BLaER1 treated with 17β-estradiol and CSF1 and Interleukin-3, amounts not matched to agents 10 nM and 100 nM (cell line): ENCODE data around the gene TDP2.

Source experiments
- H3K27ac ChIP-seq, 11 experiments: shearing (Covaris generic); formaldehyde crosslinking; 2 replicates each; pipeline ENCODE4 v1.8.1; 2022
- H3K27me3 ChIP-seq, 11 experiments: shearing (Covaris generic); formaldehyde crosslinking; 2 replicates each; pipeline ENCODE4 v1.8.1; 2022
- H3K36me3 ChIP-seq, 11 experiments: shearing (Covaris generic); formaldehyde crosslinking; 2 replicates each; pipeline ENCODE4 v1.8.1; 2022
- H3K4me1 ChIP-seq, 10 experiments: shearing (Covaris generic); formaldehyde crosslinking; 2 replicates each; pipeline ENCODE4 v1.8.1; 2022
- H3K4me2 ChIP-seq, 11 experiments: shearing (Covaris generic); formaldehyde crosslinking; 2 replicates each; pipeline ENCODE4 v1.8.1; 2022
- H3K4me3 ChIP-seq, 10 experiments: shearing (Covaris generic); formaldehyde crosslinking; 2 replicates each; pipeline ENCODE4 v1.8.1; 2022
- H3K9ac ChIP-seq, 11 experiments: shearing (Covaris generic); formaldehyde crosslinking; 2 replicates each; pipeline ENCODE4 v1.8.1; 2022
- H3K9me3 ChIP-seq, 11 experiments: shearing (Covaris generic); formaldehyde crosslinking; replicated peaks in 1 of 11; 2 replicates each; pipeline ENCODE4 v1.8.1; 2022
- H4K20me1 ChIP-seq, 11 experiments: shearing (Covaris generic); formaldehyde crosslinking; 2 replicates each; pipeline ENCODE4 v1.8.1; 2022
- Cebpa-rat ChIP-seq, 11 experiments: shearing (Covaris generic); IDR thresholded peaks; 2 replicates each; pipeline ENCODE4 v1.8.1; 2022

Gene TDP2

DNA sequence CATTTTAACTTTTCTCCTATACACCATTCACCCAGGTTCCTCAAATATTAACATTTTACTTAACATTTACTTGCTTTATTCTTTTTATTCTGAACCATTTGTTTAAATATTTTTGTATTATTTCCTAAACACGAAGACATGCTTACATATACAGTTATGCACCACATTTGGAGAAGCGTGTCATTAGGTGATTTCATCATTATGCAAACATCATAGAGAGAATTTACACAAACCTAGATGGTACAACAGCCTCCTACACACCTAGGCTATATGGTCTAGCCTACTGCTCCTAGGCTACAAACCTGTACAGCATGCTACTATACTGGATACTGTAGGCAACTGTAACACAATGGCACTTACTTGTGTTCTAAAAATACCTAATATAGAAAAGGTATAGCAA, 6.6 kb downstream of the TDP2 start:
- Histone ChIP-seq H3K27ac (no peak overlapping the region), H3K4me3 (no peak overlapping the region), H3K9ac (no peak overlapping the region), H3K4me2 (peak overlapping the region in 1 of 11 experiments; percentile 7; a peak in 2 of 22 replicates), H3K36me3 (peaks cover 68 to 98% (median 83%) of the 10 kb centered on the region in 11 experiments), H3K4me1 (peaks cover 8 to 68% (median 18%) of the 10 kb centered on the region in 10 experiments), H4K20me1 (peaks cover 0 to 31% (median 10%) of the 10 kb centered on the region in 11 experiments; a peak in 11 of 22 replicates), H3K27me3 (no peaks in the 10 kb centered on the region), H3K9me3 (no peaks in the 10 kb centered on the region)
- no peak for TF ChIP-seq Cebpa-rat (IDR thresholded peaks at IDR 0.05)

DNA sequence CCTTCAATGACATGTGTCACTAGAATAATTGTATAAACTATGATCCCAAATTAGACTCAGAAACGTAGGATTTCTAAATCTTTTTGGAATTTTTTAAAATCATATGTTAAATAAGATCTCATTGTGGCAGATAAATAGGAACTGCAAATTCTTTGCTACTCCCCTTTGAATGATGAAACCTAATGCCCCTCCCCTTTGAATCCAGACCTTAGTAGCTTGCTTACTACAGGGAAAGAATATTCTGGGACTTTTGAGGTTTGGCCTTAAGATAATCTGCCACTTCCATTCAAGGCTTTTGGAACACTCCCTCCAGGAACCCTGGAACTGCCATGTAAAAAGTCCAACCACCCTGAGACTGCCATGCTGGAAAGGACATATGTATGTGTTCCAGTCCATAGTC, 7.1 kb downstream of the TDP2 start:
- H4K20me1 ChIP-seq = peaks cover 0 to 36% (median 15%) of the 10 kb centered on the region in 11 experiments; a peak in 11 of 22 replicates
- peaks cover 66 to 98% (median 83%) of the 10 kb centered on the region in 11 experiments for H3K36me3 ChIP-seq
- H3K4me3 ChIP-seq = no peak overlapping the region
- H3K27me3 ChIP-seq = no peaks in the 10 kb centered on the region
- H3K4me1 ChIP-seq = peaks cover 3 to 68% (median 13%) of the 10 kb centered on the region in 10 experiments; a peak in 19 of 20 replicates
- H3K9ac ChIP-seq = no peak overlapping the region
- no peak for TF ChIP-seq Cebpa-rat (IDR thresholded peaks at IDR 0.05)
- H3K4me2 ChIP-seq = peak overlapping the region in 2 of 11 experiments; percentile 38 to 40; a peak in 3 of 22 replicates
- no peaks in the 10 kb centered on the region for H3K9me3 ChIP-seq
- peak overlapping the region in 4 of 11 experiments; percentile 3 to 48 (median 24); a peak in 4 of 22 replicates for H3K27ac ChIP-seq

DNA sequence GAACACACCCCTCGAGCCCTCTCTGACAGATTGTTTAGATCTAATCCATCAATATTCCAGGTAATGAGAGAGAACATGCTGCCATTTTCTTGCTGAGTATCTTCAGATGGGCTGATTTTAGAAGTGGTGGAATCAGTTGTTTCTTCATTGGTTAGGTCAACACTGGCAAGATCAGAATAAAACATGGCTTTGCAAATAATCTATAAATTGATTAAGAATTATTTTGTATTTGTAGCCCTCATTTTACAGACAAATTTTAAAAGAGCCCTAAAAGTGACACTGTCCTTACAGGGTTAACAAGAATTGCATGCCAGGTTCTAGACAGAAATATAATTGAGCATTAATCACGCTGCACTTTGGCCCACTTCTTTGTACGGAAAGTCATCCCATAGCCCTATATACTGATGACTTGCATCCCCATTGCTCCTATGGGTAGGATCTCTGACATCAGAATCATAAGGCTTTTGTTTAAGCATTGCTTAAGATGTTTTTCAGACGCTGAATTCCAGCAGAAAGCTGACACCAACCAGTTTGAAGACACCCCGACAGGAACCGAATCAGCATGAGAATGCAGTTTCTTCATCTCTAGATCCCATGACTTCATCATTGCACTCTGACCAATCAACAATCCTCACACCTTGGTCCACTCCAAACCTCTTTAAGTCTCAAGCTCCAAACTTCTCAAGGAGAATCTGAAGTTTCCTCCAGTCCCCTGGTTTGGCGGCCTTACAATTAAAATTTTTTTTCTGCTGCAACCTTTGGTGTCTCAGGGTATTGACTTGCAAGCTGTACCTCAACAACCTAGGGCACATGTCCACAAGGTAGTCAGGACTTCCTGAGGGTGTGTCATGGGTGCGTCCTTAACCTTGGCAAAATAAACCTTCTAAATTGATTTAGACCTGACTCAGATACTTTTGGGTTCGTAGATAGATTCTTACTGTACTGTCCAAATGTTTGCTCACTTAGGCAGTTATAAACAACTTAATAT, 7.8 kb downstream of the TDP2 start:
- Histone ChIP-seq H4K20me1 (peaks cover 0 to 36% (median 17%) of the 10 kb centered on the region in 11 experiments; a peak in 11 of 22 replicates), H3K9ac (no peak overlapping the region), H3K4me1 (peaks cover 0 to 61% (median 9%) of the 10 kb centered on the region in 10 experiments; a peak in 11 of 20 replicates), H3K27me3 (no peaks in the 10 kb centered on the region), H3K27ac (peak overlapping the region in 4 of 11 experiments; percentile 3 to 63 (median 28); a peak in 7 of 22 replicates), H3K4me2 (peak overlapping the region in 3 of 11 experiments; percentile 14 to 40 (median 25); a peak in 4 of 22 replicates), H3K36me3 (peaks cover 66 to 98% (median 83%) of the 10 kb centered on the region in 11 experiments), H3K9me3 (no peaks in the 10 kb centered on the region), H3K4me3 (no peak overlapping the region)
- TF ChIP-seq Cebpa-rat (IDR thresholded peaks at IDR 0.05) = no peak

DNA sequence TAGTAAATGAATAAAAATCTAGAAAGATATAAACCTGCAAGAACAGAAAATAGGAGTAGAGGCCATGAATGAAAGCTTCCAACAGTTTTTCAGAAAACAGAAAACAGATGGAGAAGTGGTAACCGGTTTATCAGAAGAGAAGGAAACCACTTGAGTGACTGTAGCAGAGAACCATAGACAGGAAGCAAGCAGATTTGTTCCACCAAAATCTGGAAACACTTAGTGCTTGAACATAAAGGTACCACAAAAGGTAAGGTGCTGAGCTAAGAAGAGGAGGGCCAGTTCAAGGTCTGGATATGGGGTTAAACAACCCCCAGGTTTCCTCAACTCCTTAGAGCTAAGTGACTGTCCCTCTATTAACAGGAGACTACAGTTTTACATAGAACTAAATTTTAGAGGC, 11.5 kb downstream of the TDP2 start:
- Histone ChIP-seq H4K20me1 (peaks cover 0 to 33% (median 12%) of the 10 kb centered on the region in 11 experiments; a peak in 11 of 22 replicates), H3K27me3 (no peaks in the 10 kb centered on the region), H3K9me3 (no peaks in the 10 kb centered on the region), H3K27ac (peak overlapping the region in 2 of 11 experiments; percentile 2 to 21; a peak in 2 of 22 replicates), H3K9ac (peak overlapping the region in 1 of 11 experiments; percentile 41; a peak in 2 of 22 replicates), H3K4me3 (no peak overlapping the region), H3K4me2 (peak overlapping the region in 3 of 11 experiments; percentile 16 to 21 (median 19); a peak in 4 of 22 replicates), H3K36me3 (peaks cover 68 to 98% (median 85%) of the 10 kb centered on the region in 11 experiments), H3K4me1 (peaks cover 0 to 48% (median 8%) of the 10 kb centered on the region in 10 experiments; a peak in 11 of 20 replicates)
- TF ChIP-seq Cebpa-rat (IDR thresholded peaks at IDR 0.05) = no peak

DNA sequence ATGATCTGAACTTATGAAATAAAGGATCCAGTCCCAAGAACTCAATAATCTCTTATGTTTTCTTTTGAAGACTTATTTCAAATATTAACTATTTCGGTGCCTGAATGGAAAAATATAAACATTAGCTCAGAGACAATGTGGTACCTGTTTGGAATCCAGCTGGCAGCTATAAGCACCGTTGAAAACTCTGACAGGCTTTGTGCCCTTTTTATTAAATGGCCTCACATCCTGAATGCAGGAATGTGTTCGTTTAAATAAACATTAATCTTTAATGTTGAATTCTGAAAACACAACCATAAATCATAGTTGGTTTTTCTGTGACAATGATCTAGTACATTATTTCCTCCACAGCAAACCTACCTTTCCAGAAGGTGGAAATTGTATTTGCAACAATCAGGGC, 16.3 kb downstream of the TDP2 start:
- peak overlapping the region in 1 of 11 experiments; percentile 1; a peak in 1 of 22 replicates for H3K27ac ChIP-seq
- TF ChIP-seq Cebpa-rat (IDR thresholded peaks at IDR 0.05) = no peak
- H3K4me2 ChIP-seq = peak overlapping the region in 1 of 11 experiments; percentile 3; a peak in 1 of 22 replicates
- H3K9me3 ChIP-seq = no peaks in the 10 kb centered on the region
- H4K20me1 ChIP-seq = peaks cover 0 to 15% (median 3%) of the 10 kb centered on the region in 11 experiments; a peak in 11 of 22 replicates
- peaks cover 1 to 4% (median 3%) of the 10 kb centered on the region in 11 experiments; a peak in 17 of 22 replicates for H3K27me3 ChIP-seq
- H3K36me3 ChIP-seq = peaks cover 50 to 72% (median 56%) of the 10 kb centered on the region in 11 experiments
- peaks cover 4 to 18% (median 8%) of the 10 kb centered on the region in 10 experiments; a peak in 17 of 20 replicates for H3K4me1 ChIP-seq
- no peak overlapping the region for H3K4me3 ChIP-seq
- H3K9ac ChIP-seq = no peak overlapping the region

DNA sequence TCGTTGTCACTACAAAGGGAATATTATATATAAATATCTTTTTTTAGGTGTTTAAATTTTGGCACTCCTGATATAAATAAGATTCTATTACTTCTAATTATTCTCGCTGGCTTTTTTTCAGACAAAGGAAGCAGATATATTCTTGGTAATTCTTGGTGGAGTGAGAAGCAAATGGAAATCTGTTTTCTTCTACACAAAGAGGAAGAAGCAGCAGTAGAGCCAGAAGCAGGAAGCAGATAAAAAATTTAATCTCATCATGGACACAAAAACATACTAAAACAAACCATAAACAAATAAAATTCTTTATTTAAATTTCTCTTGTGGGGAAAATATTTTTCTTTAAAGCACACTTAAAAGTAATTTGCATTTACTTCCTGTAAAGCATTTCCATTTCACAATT, 17.0 kb downstream of the TDP2 start:
- Histone ChIP-seq H3K4me3 (no peak overlapping the region), H4K20me1 (peaks cover 0 to 8% (median 0%) of the 10 kb centered on the region in 11 experiments; a peak in 8 of 22 replicates), H3K4me1 (peaks cover 6 to 15% (median 8%) of the 10 kb centered on the region in 10 experiments; a peak in 16 of 20 replicates), H3K9me3 (no peaks in the 10 kb centered on the region), H3K36me3 (peaks cover 46 to 65% (median 49%) of the 10 kb centered on the region in 11 experiments), H3K9ac (no peak overlapping the region), H3K4me2 (peak overlapping the region in 1 of 11 experiments; percentile 3; a peak in 1 of 22 replicates), H3K27me3 (peaks cover 6 to 11% (median 9%) of the 10 kb centered on the region in 11 experiments; a peak in 18 of 22 replicates), H3K27ac (0 out of 22 replicates have a peak overlapping the region, but pooled peaks of 1 of the 11 experiments have one; percentile 1)
- TF ChIP-seq Cebpa-rat (IDR thresholded peaks at IDR 0.05) = no peak

DNA sequence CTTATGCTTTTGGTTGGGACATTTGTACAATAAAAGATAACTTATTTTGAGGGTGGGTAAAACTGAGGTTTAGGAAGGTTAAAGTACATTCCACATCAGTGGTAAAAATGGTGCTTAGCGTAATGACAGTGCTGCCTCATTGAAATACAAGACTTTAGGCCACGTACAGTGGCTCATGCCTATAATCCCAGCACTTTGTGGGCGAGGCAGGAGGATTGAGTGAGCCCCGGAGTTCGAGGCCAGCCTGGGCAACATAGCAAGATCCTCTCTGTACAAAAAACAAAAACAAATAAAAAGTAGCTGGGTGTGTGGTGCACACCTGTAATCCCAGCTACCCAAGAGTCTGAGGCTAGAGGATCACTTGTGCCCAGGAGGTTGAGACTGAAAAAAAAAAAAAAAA, 18.4 kb downstream of the TDP2 start:
- Histone ChIP-seq H3K9ac (no peak overlapping the region), H3K4me1 (peaks cover 6 to 13% (median 8%) of the 10 kb centered on the region in 10 experiments; a peak in 16 of 20 replicates), H3K4me2 (no peak overlapping the region), H3K27ac (no peak overlapping the region), H3K4me3 (no peak overlapping the region), H3K27me3 (peaks cover 6 to 21% (median 12%) of the 10 kb centered on the region in 11 experiments; a peak in 18 of 22 replicates), H4K20me1 (peaks cover 0 to 6% (median 0%) of the 10 kb centered on the region in 11 experiments; a peak in 5 of 22 replicates), H3K36me3 (peaks cover 33 to 51% (median 37%) of the 10 kb centered on the region in 11 experiments), H3K9me3 (no peaks in the 10 kb centered on the region)
- TF ChIP-seq Cebpa-rat (IDR thresholded peaks at IDR 0.05) = no peak

DNA sequence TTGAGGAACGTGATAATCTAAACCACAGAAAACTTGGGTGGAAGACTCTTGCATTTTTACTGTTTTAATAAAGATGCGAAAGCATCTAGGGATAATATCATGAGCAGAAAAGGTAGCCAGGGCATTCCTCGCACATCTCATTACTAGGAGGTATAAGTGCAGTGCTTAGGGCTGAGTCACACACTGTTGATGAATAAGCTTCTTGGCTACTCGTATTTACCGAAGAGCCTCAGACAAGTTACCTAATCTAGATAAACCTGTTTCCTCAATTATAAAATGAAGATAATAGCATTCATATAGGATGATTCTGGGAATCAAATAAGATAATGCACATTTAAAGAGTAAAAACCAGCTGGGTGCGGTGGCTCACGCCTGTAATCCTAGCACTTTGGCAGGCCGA, 19.9 kb downstream of the TDP2 start:
- TF ChIP-seq Cebpa-rat (IDR thresholded peaks at IDR 0.05) = no peak
- Histone ChIP-seq H3K4me1 (peaks cover 6 to 13% (median 8%) of the 10 kb centered on the region in 10 experiments; a peak in 16 of 20 replicates), H3K4me3 (peak overlapping the region in 1 of 10 experiments; percentile 73; a peak in 2 of 20 replicates), H3K36me3 (peaks cover 18 to 36% (median 22%) of the 10 kb centered on the region in 11 experiments), H3K27ac (no peak overlapping the region), H3K9me3 (no peaks in the 10 kb centered on the region), H3K4me2 (peak overlapping the region in 6 of 11 experiments; percentile 86 to 94 (median 88); a peak in 8 of 22 replicates), H4K20me1 (no peaks in the 10 kb centered on the region; a peak in 2 of 22 replicates), H3K9ac (no peak overlapping the region), H3K27me3 (peaks cover 6 to 21% (median 12%) of the 10 kb centered on the region in 11 experiments; a peak in 18 of 22 replicates)
